ENCODE measurements around the gene PRMT5.
"Not testable (repeated sequence)": the region's sequence is repeated elsewhere in the genome, so short reads cannot be mapped to it uniquely, and the experiment has no call there.

PRMT5 gene

DNA sequence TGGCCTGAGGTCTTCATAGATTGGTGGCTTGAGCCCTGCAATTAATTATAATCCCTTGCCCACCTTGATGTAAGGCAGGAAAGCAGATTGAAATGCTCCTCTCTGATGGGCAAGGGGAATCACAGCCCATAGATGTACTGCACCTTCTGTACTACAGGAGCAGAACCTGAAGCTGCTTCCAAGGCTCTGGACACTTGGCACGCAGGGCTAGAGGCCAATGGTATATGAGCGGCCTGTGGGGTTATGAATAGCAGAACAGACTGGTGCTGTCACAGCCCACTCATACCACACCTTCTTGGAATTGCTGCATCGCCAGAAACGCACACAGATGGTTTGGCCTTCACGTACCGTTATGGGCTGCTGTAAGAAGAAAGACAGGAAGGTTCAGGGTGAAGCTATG, 8.5 kb downstream of the PRMT5 start:
- TF ChIP-seq POLR2A (IDR thresholded peaks at IDR 0.05; ENCODE audit: low read length): no peak
- TF ChIP-seq GATA1 (IDR thresholded peaks at IDR 0.05; ENCODE audit: low read depth, low read length): no peak
- DNase-seq: no peak

DNA sequence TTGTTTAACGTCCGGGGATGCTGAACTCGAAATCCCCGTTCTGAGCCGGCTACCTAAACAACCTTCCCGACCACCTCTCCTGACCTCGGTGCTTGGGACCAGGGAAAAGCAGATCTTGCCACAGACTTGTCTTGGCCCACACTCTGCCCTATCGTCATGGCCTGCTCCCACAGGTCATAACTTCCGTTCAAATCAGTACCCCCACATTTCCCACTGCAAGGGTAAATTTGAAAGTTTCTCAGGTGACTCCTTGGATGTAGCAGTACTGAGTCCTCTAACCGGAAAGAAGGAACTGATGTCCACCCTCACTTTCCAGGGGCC, 9.6 kb downstream of the PRMT5 start:
- no peak for DNase-seq
- TF ChIP-seq POLR2A (IDR thresholded peaks at IDR 0.05; ENCODE audit: low read length): no peak
- TF ChIP-seq GATA1 (IDR thresholded peaks at IDR 0.05; ENCODE audit: low read depth, low read length): no peak

DNA sequence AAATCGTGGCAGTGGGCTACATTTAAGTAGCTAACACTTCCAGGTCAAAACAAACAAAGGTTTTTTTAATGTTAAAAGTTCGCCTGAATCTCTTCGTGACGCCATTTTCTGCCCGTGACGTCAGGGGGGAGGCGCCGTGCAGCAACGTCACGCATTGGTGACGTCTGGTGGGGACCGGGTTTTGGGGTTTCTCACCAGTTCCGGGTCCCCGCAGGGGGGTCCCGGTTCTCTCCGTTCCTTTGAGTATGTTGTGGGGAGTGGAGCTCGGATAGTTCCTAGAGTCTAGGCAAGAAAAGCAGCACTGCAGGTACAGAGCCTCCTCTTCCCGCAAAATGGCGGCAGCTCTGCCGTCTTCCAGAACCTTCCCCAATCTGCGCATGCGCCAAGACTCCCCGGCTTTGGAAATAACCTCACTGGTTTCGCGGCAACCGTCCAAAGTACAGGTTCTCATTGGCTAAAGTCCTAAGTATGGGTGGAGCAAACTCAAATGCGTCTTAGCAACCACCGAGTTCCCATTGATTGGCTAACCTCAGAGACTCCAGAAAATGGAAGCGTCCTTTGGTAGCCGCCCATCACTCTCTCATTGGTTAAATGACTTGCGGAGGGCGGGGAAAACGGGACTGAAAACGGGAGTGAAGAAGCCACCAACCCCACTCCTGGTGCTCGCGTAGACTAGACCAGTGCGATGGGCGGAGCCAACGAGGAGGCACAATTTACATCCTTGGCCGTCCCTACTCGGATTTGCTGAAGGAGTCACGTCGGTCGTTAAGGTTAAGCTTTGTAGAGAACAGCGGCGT, 10.2 kb downstream of the PRMT5 start, which contains the start of gene RBM23:
RBM23 (minus strand) TSS at position 346 of the 797 bp plus-strand sequence.
- TF ChIP-seq POLR2A (IDR thresholded peaks at IDR 0.05; ENCODE audit: low read length) (peak; percentile 92), GATA1 (IDR thresholded peaks at IDR 0.05; ENCODE audit: low read depth, low read length) (no peak)
- DNase-seq: peak; percentile 100

DNA sequence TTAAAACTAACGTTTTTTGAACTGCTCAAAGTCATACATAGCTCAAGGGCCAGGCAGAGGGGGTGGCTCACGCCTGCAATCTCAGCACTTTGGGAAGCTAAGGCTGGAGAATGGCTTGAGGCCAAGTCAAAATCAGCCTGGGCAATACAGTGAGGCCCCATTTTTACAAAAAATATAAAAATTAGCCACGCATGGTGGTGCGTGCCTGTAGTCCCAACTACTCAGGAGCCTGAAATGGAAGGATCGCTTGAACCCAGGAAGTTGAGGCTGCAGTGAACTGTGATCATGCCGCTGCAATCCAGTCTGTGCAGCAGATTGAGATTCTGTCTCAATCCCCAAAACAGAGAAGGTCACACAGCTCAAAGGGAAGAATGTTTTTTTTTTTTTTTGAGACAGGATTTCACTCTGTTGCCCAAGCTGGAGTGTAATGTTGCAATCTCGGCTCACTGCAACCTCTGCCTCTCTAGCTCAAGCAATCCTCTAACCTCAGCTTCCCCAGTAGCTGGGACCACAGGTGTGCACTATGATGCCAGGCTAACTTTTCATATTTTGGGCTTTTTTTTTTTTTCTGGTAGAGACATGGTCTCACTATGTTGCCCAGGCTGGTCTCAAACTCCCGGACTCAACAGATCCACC, 13.2 kb downstream of the PRMT5 start:
- TF ChIP-seq POLR2A (IDR thresholded peaks at IDR 0.05; ENCODE audit: low read length) (no peak), GATA1 (IDR thresholded peaks at IDR 0.05; ENCODE audit: low read depth, low read length) (no peak)
- peak in 1 of 2 experiments; percentile 52 for DNase-seq

DNA sequence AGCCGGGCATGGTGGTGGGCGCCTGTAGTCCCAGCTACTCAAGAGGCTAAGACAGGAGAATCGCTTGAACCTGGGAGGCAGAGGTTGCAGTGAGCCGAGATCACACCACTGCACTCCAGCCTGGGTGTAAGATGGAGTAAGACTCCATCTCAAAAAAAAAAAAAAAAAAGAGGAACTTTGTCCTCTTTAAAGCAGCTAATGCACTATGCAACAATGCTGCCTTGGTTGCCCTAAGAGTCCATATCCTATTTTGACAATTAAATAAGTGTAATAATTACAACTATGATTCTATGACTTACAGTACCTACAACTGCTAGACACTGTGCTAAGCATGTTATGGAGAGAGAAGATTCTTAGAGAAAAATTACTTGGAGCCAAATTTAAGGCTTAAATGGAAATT, 14.3 kb downstream of the PRMT5 start:
- DNase-seq: not testable (repeated sequence)

DNA sequence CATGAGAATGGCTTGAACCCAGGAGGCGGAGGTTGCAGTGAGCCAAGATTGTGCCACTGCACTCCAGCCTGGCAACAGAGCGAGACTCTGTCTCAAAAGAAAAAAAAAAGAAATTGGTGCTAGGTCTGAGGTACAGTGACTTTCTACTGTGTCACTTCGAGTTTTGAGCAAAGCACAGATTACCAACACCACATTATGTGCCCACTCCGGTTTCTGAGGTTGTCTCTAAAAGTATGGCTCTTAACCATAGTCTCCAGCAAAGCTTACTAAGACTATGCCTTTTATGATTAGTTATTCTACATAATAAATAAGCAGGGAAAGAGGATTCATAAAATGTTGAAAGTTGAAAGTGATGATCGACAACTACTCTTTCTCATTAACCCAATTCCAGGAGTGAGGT, 18.3 kb downstream of the PRMT5 start:
- no peak for DNase-seq
- TF ChIP-seq GATA1 (IDR thresholded peaks at IDR 0.05; ENCODE audit: low read depth, low read length): no peak
- no peak for TF ChIP-seq POLR2A (IDR thresholded peaks at IDR 0.05; ENCODE audit: low read length)

DNA sequence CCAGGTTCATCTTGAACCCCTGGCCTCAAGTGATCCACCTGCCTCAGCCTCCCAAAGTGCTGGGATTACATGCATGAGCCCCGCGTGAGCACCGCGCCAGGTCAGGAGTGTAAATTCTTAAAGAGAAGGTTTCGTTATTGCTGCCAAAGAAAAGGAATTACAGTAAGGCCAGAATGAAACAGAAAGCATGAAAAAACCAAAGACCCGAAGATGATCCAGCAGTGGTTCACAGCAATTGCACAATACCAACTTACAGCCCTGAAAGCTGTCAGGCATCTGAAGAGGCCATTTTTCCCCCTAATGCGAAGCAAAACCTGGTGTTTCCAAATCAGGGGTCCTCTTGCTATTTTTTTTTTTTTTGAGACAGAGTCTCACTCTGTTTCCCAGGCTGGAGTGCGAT, 20.6 kb downstream of the PRMT5 start:
- no peak for TF ChIP-seq GATA1 (IDR thresholded peaks at IDR 0.05; ENCODE audit: low read depth, low read length)
- no peak for TF ChIP-seq POLR2A (IDR thresholded peaks at IDR 0.05; ENCODE audit: low read length)
- no peak for DNase-seq

DNA sequence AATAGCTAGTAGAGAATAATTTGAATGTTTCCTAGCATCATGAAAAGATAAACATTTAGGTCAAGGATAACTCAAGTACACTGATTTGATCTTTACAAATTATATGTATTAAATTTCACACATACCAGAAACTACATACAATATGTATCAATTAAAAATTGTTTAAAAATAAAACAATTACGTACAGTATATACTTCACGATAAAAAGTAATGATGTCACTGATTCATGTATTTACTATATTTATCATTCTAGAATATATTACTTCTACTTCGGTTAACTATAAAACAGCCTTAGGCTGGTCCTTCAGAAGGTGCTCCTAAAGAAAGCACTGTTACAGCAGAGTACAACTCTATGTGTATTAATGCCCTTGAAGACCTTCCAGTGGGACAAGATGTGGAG, 21.7 kb downstream of the PRMT5 start:
- DNase-seq: no peak

DNA sequence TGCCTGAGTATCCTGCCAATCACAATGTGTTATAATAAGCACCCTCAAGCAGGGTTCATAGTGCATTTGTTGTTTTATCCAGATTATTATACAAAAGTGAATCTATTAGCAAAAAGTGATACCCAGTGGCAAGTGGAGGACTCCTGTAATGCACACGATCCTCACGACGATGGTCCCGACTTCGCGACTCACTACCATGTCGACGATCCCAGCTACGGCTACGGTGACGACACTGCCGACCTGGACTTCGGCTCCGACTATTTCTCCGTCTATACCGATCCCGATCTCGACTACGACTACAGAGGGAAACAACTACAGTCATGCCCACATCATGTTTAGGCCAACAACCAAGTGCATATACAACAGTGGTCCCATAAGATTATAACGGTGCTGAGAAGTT, 23.1 kb downstream of the PRMT5 start:
- no peak for DNase-seq
- TF ChIP-seq GATA1 (IDR thresholded peaks at IDR 0.05; ENCODE audit: low read depth, low read length) (no peak), POLR2A (IDR thresholded peaks at IDR 0.05; ENCODE audit: low read length) (no peak)

More for the DNA sequence above, 21.7 kb downstream of the PRMT5 start:
- no peak for TF ChIP-seq GATA1 (IDR thresholded peaks at IDR 0.05; ENCODE audit: low read depth, low read length)
- no peak for TF ChIP-seq POLR2A (IDR thresholded peaks at IDR 0.05; ENCODE audit: low read length)

DNA sequence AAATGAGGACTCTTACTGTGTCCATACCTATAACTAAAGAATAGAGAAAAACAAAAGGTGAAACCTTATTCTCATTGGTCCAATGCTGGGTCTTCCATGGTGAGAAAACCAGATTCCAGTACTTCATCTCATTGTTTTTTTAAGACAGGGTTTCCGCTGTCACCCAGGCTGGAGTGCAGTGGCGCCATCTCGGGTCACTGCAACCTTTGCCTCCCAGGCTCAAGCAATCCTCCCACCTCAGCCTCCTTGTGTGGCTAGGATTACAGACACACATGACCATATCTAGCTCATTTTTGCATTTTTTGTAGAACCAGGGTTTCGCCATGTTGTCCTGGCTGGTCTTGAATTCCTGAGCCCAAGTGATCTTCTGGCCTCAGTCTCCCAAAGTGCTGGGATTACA, 23.5 kb downstream of the PRMT5 start:
- no peak for DNase-seq
- no peak for TF ChIP-seq POLR2A (IDR thresholded peaks at IDR 0.05; ENCODE audit: low read length)
- TF ChIP-seq GATA1 (IDR thresholded peaks at IDR 0.05; ENCODE audit: low read depth, low read length): no peak

DNA sequence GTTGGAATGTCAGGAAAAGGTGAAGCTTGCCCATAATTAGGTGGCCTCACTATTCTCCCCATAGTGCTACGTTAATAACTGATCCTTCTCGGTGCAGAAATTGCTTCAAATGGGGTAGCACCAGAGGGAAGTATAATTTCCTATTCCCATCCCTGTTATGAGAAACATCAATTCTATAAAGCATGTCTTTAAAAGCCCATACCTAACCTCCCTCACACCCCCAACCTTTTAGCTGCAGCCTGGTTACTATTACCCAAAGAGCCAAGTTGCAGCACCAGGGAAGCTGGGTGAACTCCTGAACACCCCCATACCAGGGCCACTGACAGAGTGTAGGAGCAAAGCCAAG, 25.5 kb downstream of the PRMT5 start:
- TF ChIP-seq GATA1 (IDR thresholded peaks at IDR 0.05; ENCODE audit: low read depth, low read length) (no peak), POLR2A (IDR thresholded peaks at IDR 0.05; ENCODE audit: low read length) (no peak)
- DNase-seq: no peak

DNA sequence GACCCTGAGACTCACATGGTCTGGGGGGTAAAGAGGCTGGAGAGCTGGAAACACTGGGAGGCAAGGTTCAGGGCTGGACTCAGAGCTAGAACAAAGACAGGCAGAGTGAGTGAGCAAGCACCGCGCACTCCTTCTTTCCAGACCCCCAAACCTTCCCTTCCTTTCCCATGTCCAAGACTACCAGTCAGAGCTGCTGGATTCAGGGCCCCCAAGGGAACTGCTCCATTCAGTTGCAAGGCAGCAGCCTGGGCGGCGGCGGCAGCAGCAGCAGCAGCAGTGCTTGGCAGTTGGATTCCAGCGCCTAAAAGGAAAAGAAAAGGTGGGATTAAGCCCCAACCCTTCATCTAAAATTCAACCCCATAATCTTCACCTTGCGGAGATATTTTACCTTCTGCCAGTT, 27.4 kb downstream of the PRMT5 start:
- TF ChIP-seq POLR2A (IDR thresholded peaks at IDR 0.05; ENCODE audit: low read length) (no peak), GATA1 (IDR thresholded peaks at IDR 0.05; ENCODE audit: low read depth, low read length) (no peak)
- no peak for DNase-seq

DNA sequence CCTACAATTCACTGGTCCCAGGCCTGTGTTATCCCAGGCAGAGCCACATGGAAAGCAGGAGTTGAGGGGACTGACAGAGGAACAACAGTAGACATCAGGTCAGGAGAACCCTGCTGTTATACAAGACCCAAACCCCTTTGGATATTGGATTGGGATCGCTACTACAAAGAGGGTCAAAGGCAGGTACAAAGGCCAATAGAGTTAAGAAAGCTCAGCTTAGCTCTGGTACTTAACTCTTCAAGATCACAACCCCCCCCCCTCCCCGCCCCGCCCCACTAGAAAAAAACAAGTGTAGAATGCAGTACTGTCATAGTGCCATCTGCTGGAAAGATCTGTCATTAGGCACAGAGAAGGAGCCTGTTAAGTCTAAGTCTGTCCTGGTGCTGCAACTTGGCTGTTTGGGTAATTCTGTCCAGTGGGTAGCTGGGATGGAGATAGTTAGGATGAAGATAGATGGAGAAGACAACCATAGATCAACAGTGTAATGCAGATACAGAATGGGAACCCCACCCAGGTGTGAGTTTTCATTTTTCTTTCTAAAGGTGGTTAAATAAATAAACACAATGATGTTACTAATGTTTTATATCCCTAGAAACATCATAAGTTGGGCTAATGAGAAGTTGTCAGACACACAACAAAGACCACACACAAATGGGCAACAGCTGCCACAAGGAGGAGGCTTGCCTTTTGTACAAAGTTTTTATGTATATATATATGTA, 28.9 kb downstream of the PRMT5 start:
- DNase-seq: peak; percentile 87 to 90
- TF ChIP-seq POLR2A (IDR thresholded peaks at IDR 0.05; ENCODE audit: low read length) (no peak), GATA1 (IDR thresholded peaks at IDR 0.05; ENCODE audit: low read depth, low read length) (no peak)

DNA sequence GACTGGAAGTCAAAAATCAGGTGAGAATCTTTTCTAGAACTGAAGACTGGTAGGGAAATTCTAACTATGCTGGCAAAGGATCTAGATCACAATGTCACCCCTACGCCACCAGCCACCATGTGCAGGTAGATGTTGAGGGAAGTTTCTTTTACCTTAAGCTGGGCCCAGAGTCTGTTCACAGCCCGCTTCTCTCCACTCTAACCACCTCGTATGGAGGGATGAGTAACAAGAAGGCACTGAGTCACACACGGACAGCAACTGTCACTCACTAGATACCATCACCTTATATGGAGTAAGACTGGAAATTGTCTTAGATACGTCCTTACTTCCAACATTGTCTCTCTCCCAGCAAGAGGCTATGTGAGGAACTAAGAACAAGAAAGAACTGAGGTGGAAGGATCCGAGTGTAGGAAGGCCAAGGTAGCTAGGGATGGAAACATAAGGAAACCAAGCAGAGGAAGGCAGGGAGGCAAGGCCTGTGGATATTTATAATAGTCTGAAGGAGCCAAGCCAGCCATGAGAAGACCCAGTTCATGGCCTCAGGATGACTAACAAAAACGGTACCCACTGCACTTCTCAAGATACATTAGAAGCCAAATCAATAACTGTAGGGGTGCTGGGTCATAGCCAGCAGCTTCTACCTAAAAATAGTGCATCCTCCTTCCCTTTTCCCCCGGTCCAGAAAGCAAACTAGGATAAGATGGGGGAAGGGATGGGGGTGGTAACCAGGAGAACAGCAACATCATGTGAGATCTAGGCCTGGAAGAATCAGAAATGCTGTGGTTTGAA, 30.7 kb downstream of the PRMT5 start:
- DNase-seq: peak; percentile 50 to 73
- TF ChIP-seq POLR2A (IDR thresholded peaks at IDR 0.05; ENCODE audit: low read length): no peak

Measured in erythroblast (primary cell).